HG02973 (cell line): ENCODE measurements around the gene S100A13.
"Not testable (repeated sequence)": the region's sequence is repeated elsewhere in the genome, so short reads cannot be mapped to it uniquely, and the experiment has no call there.

Source experiments
- ATAC-seq: cut with Tn5 transposase; IDR thresholded peaks from one replicate; pipeline ENCODE4 v1.9.1; 2021; ENCODE audit warnings: moderate library complexity; ENCODE audit not compliant: unreplicated experiment

S100A13 gene

GRCh38 chr1:153608742-153609584 is 18.3 kb downstream of the S100A13 start:
- no peak for ATAC-seq

GRCh38 chr1:153608089-153608682 is 19.1 kb downstream of the S100A13 start:
- ATAC-seq = no peak

- ATAC-seq = no peak
These were observed 19.9 kb downstream of the S100A13 start for GRCh38 chr1:153607381-153607780.

- no peak for ATAC-seq
These were observed 21.1 kb downstream of the S100A13 start for GRCh38 chr1:153606194-153606593.

GRCh38 chr1:153602749-153603148 is 24.6 kb downstream of the S100A13 start:
- no peak for ATAC-seq

- no peak for ATAC-seq
These were observed 27.5 kb downstream of the S100A13 start for GRCh38 chr1:153599847-153600246.

- ATAC-seq = peak; percentile 98
These were observed 28.8 kb downstream of the S100A13 start for GRCh38 chr1:153598309-153599172.

GRCh38 chr1:153597206-153597605 is 30.1 kb downstream of the S100A13 start:
- no peak for ATAC-seq

GRCh38 chr1:153592748-153593147 is 34.6 kb downstream of the S100A13 start:
- ATAC-seq = no peak

- no peak for ATAC-seq
These were observed 38.8 kb downstream of the S100A13 start for GRCh38 chr1:153588482-153588881.

- ATAC-seq = not testable (repeated sequence)
These were observed 39.3 kb downstream of the S100A13 start for GRCh38 chr1:153588033-153588432.

- ATAC-seq = no peak
These were observed 40.0 kb downstream of the S100A13 start for GRCh38 chr1:153587314-153587713.

GRCh38 chr1:153586347-153586746 is 41.0 kb downstream of the S100A13 start:
- no peak for ATAC-seq

- no peak for ATAC-seq
These were observed 42.3 kb downstream of the S100A13 start for GRCh38 chr1:153585006-153585405.

GRCh38 chr1:153583976-153584375 is 43.3 kb downstream of the S100A13 start:
- no peak for ATAC-seq

- not testable (repeated sequence) for ATAC-seq
These were observed 43.8 kb downstream of the S100A13 start for GRCh38 chr1:153583514-153583913.

GRCh38 chr1:153582836-153583235 is 44.5 kb downstream of the S100A13 start:
- not testable (repeated sequence) for ATAC-seq

- no peak for ATAC-seq
These were observed 48.4 kb downstream of the S100A13 start for GRCh38 chr1:153578936-153579335.

- ATAC-seq = no peak
These were observed 48.8 kb downstream of the S100A13 start for GRCh38 chr1:153578490-153578889.

GRCh38 chr1:153577624-153578051 is 49.7 kb downstream of the S100A13 start:
- ATAC-seq = no peak

- no peak for ATAC-seq
These were observed 50.2 kb downstream of the S100A13 start for GRCh38 chr1:153577138-153577537.
